Measurements from ENCODE around the gene DEFB131A. TPM values are rescaled to one million over a fixed set of nuclear protein-coding genes. Genes with fewer than 3 reads are reported as not detected.
"Not testable (repeated sequence)": the region's sequence is repeated elsewhere in the genome, so short reads cannot be mapped to it uniquely, and the experiment has no call there.

DEFB131A gene, protein sequence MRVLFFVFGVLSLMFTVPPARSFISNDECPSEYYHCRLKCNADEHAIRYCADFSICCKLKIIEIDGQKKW
- total RNA-seq: not detected

DNA sequence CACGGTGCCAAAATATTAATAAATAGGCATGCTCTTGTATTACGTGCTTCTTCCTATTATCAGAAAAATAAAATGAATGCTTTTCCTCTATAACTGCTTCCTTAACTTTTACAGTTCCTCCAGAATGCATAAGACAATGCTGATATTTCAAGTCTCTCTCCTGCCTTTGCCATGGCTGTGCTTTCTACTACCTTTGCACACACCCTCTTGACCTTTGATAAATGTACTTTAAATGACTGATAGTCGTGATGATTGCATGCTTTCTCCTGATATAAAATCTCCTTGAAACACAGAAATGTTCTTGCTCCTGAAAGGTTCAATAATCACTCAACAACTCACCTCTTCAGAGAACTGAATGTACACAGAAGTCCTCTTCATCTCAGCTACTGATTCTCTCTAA is at the start of gene DEFB131A:
Gene DEFB131A, plus strand, starts transcription at position 301 of the 400 bp plus-strand sequence. CDS start 120 bp downstream, outside the sequence.
- POLR2A ChIA-PET; H3K4me1 Mint-ChIP-seq; H3K9me3 Mint-ChIP-seq; H3K4me3 Mint-ChIP-seq; H3K27ac Mint-ChIP-seq; H3K36me3 Mint-ChIP-seq (ENCODE audit: low read depth); CTCF ChIA-PET; H3K27me3 Mint-ChIP-seq; DNase-seq: not testable (repeated sequence)

DNA sequence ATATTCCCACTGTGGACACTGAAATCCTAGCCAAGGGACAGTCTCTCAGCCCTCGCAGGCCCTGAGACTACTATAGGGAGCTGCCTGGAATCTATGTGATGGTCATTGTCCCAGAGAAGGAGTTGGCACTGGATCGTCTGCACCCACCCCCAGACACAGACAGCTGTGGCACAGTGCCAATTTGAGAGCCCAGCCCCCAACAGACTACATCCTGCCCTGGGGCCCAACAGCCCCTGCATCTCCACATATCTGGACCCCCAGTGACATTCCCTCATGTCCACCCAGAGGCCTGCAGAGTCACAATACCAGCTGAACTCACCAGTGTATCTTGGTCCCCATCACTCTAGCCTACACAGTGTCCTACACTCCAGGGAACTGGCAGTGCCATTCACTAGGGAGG is 38.4 kb upstream of the DEFB131A start:
- H3K9me3 Mint-ChIP-seq; H3K4me3 Mint-ChIP-seq; H3K27ac Mint-ChIP-seq; H3K36me3 Mint-ChIP-seq (ENCODE audit: low read depth); H3K27me3 Mint-ChIP-seq; POLR2A ChIA-PET; DNase-seq; CTCF ChIA-PET; H3K4me1 Mint-ChIP-seq: not testable (repeated sequence)

DNA sequence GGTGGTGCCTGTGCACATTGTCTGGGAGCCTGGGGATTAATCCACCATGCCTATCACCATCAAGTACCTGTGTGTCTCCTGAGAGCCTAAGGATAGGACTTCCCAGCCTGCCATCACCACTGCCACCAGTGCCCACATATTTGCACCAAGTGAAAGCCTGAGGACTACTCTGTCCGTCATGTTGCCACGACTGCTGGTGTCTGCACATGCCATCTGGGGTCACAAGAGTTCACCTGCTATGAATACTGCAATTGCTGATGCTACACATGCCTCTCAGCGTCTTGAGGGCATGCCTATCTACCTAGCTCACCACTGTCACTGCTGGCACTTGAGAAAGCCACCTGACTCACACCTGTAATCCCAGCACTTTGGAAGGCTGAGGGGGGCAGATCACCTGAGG is 37.7 kb upstream of the DEFB131A start:
- H3K9me3 Mint-ChIP-seq; H3K4me1 Mint-ChIP-seq; H3K27me3 Mint-ChIP-seq; H3K4me3 Mint-ChIP-seq; DNase-seq; H3K27ac Mint-ChIP-seq; H3K36me3 Mint-ChIP-seq (ENCODE audit: low read depth); CTCF ChIA-PET; POLR2A ChIA-PET: not testable (repeated sequence)

DNA sequence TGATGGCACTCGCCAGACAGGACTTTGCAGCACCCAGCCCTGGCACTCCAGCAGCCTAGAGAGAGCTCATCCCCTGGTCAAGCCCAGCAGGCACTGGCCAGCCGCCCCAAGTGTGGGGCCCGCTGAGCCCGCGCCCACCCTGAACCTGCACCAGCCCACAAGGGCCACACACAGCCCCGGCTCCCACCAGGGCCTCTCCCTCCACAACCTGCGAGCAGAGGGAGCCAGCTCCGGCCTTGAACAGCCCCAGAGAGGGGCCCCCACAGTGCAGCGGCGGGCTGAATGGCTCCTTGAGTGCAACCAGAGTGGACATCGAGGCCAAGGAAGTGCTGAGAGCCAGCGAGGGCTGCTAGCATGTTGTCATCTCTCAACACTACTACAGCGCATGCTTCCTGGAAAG is 34.4 kb upstream of the DEFB131A start:
- no peak overlapping the region for H3K4me3 Mint-ChIP-seq
- H3K27me3 Mint-ChIP-seq: no peaks in the 10 kb centered on the region
- no peak overlapping the region for H3K27ac Mint-ChIP-seq
- no peaks in the 10 kb centered on the region for H3K9me3 Mint-ChIP-seq
- H3K36me3 Mint-ChIP-seq (ENCODE audit: low read depth): no peaks in the 10 kb centered on the region
- H3K4me1 Mint-ChIP-seq: no peaks in the 10 kb centered on the region
- ChIA-PET CTCF (no interaction called here), POLR2A (no interaction called here)
- DNase-seq: no peak

DNA sequence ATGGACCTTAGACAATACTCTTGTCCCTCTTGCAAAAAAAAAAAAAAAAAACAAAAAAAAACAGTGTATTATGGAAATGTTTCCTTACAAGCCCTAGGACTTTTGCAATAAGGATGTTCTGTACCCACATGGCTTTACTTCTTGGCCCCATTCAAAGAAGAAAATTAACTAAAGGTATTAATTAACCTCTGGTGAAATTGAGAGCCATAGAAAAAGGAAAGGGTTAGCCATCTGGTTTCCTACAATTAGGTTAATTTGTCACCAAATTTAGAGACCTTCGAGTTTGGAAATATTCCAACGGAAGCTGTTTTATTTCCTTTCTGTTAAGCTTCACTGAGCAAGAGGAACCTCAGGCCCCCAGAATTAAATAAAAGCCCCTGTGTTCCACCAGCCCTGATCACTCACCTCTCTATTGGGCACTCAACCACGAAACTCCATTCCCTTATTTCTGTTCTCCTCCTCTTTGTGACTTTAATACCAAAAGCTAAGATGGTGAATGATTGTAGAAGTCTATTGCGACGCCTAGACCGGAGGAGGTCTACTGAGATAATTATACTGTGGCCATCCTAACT is 22.2 kb upstream of the DEFB131A start:
- H3K4me3 Mint-ChIP-seq, CTCF ChIA-PET: not testable (repeated sequence)

DNA sequence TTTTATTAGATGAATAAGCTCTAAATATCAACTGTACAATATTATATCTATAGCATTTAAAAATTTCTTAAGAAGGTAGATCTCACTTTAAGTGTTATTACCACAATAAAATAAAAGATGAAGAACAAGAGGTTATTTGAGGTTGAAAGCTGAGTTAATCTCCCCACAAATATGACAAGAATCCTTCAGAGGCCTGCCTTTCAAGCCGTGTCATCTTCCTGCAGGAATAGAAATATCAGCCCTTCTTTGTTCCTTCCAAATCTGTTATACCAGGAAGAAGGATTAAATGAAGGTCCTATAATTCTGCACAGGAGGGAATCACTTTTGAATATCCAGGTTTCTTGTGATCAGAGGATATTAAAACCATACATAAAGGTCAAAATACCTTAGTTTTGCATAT is 18.3 kb upstream of the DEFB131A start:
- H3K9me3 Mint-ChIP-seq; CTCF ChIA-PET; H3K36me3 Mint-ChIP-seq (ENCODE audit: low read depth); H3K4me3 Mint-ChIP-seq; H3K27me3 Mint-ChIP-seq; H3K4me1 Mint-ChIP-seq; DNase-seq; H3K27ac Mint-ChIP-seq; POLR2A ChIA-PET: not testable (repeated sequence)

More for the DNA sequence above, 22.2 kb upstream of the DEFB131A start:
- H3K27ac Mint-ChIP-seq; POLR2A ChIA-PET; H3K36me3 Mint-ChIP-seq (ENCODE audit: low read depth); H3K4me1 Mint-ChIP-seq; H3K9me3 Mint-ChIP-seq; DNase-seq; H3K27me3 Mint-ChIP-seq: not testable (repeated sequence)

DNA sequence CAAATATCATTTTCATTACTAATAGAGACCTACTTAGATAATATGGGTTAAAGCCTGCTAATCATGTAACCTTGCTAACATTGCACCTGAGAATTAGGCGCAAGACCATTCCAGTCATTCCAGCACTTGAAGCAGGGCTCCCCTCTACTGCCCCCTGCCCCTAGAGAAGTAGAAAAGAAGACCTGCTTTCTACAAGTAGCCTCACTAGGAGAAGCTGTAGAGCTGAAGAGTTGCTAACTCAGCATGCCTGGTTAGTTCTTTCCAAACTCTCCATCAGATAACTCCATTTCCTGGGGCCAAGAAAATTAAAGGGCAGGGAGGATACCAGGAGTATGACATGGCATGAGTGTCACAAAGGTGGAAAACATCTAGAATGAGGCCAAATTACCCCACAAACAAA is 14.2 kb upstream of the DEFB131A start:
- H3K27me3 Mint-ChIP-seq; H3K27ac Mint-ChIP-seq; CTCF ChIA-PET; DNase-seq; H3K4me1 Mint-ChIP-seq; H3K4me3 Mint-ChIP-seq; H3K9me3 Mint-ChIP-seq; H3K36me3 Mint-ChIP-seq (ENCODE audit: low read depth); POLR2A ChIA-PET: not testable (repeated sequence)

DNA sequence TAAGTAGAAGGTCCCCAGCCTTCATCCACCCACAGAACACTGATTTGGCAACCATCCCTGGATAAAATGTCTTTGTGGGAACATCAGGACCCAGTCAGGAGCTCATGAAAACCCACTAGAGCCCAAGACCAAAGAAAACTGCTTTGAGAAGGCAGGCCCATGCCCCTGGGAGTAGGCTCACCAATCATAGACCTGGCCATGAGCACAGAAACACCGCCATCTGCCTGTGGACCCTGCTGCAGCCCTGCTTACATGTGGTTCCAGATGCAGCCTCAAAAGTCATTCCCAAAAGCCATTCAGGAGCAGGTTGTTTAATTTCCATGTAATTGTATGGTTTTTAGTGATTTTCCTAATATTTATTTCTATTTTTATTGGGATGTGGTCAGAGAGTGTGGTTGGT is 10.9 kb upstream of the DEFB131A start:
- H3K27ac Mint-ChIP-seq; POLR2A ChIA-PET; H3K27me3 Mint-ChIP-seq; H3K9me3 Mint-ChIP-seq; H3K4me3 Mint-ChIP-seq; H3K4me1 Mint-ChIP-seq; DNase-seq; H3K36me3 Mint-ChIP-seq (ENCODE audit: low read depth): not testable (repeated sequence)
- CTCF ChIA-PET: interaction anchor here (0.7 kb wide), 1 partner anchor 99 kb away, joined by 4 read pairs; no protein-coding TSS in a partner anchor

DNA sequence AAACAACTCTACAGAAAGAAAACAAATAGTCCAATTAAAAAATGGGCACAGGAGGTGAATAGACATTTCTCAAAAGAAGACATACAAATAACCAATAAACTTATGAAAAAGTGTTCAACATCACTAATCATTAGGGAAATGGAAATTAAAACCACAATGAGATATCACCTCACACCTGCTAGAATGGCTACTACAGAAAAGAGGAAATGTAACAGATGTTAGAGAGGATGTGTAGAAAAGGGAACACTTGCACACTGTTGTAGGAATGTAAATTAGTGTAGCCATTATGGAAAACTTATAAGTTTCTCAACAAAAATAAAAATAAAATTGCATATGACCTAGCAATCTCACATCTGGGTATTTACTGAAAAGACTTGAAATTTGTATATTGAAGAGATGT is 7.5 kb upstream of the DEFB131A start:
- DNase-seq; H3K27me3 Mint-ChIP-seq; H3K36me3 Mint-ChIP-seq (ENCODE audit: low read depth); H3K4me3 Mint-ChIP-seq; POLR2A ChIA-PET; CTCF ChIA-PET; H3K27ac Mint-ChIP-seq; H3K9me3 Mint-ChIP-seq; H3K4me1 Mint-ChIP-seq: not testable (repeated sequence)

DNA sequence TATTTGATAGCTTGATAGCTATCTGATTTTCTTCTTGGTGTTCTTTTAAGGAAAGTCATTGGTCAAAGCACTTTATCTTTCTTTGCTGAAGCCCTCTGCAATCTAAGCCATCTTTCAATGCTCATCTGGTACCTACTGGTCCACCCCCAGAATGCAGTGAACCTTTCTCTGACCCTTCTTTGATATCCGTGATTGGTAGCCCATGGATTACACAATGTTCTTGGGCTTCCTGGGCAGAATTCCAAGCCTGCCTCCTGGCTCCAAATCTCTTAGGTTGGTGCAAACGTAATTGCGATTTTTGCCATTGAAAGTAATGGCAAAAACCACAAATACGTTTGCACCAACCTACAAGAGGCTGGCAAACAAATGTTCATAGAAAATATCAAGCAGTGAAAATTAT is 1.9 kb upstream of the DEFB131A start:
- POLR2A ChIA-PET; DNase-seq; H3K27me3 Mint-ChIP-seq; H3K27ac Mint-ChIP-seq; CTCF ChIA-PET; H3K9me3 Mint-ChIP-seq; H3K36me3 Mint-ChIP-seq (ENCODE audit: low read depth); H3K4me3 Mint-ChIP-seq; H3K4me1 Mint-ChIP-seq: not testable (repeated sequence)

DNA sequence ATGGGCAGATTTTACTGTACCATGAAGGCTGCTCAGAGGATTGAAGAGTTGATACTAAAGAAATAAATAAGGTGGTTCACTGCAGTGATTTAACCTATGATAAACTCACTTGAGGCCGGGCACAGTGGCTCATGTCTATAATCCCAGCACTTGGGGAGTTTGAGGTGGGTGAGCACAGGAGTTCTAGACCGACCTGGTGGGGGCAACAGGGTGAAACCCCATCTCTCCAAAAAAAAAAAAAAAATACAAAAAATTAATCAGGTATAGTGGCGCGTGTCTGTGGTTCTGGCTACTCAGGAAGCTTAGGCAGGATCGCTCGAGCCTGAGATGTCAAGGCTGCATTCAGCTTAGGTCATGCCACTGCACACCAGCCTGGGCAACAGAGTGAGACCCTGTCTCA is 467 bp downstream of the DEFB131A start:
- H3K27me3 Mint-ChIP-seq; H3K4me1 Mint-ChIP-seq; H3K36me3 Mint-ChIP-seq (ENCODE audit: low read depth); CTCF ChIA-PET; DNase-seq; H3K9me3 Mint-ChIP-seq; POLR2A ChIA-PET; H3K27ac Mint-ChIP-seq; H3K4me3 Mint-ChIP-seq: not testable (repeated sequence)

DNA sequence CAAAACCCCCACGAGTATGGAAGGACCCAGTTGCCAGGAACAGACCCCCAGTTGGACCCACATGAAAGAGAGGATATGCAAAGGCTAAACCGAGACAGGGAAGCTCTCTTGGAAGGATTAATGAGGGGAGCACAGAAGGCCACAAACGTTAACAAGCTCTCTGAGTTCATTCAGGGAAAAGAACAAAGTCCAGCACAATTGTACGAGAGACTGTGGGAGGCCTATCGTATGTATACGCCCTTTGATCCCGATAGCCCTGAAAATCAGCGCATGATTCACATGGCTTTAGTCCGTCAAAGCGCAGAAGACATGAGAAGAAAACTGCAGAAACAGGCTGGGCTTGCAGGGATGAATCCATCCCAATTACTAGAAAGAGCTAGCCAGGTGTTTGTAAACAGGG is 8.0 kb downstream of the DEFB131A start:
- not testable (repeated sequence) for H3K4me1 Mint-ChIP-seq

DNA sequence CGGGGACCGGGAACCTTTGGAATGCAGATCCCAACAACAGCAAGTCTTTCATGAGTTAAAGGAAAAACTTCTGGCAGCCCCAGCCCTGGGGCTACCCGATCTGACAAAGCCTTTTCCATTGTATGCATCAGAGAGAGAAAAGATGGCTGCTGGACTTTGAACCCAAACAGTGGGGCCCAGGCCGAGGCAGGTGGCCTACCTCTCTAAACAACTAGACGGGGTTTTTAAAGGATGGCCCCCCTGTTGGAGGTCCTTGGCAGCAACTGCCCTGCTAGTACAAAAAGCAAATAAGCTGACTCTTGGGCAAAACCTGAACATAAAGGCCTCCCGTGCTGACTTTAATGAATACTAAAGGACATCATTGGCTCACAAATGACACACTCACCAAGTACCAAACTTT is 10.1 kb downstream of the DEFB131A start:
- DNase-seq; H3K27me3 Mint-ChIP-seq; H3K9me3 Mint-ChIP-seq; H3K36me3 Mint-ChIP-seq (ENCODE audit: low read depth); CTCF ChIA-PET; H3K4me3 Mint-ChIP-seq; H3K27ac Mint-ChIP-seq; H3K4me1 Mint-ChIP-seq; POLR2A ChIA-PET: not testable (repeated sequence)

More for the DNA sequence above, 8.0 kb downstream of the DEFB131A start:
- H3K27me3 Mint-ChIP-seq; H3K4me3 Mint-ChIP-seq; CTCF ChIA-PET; H3K36me3 Mint-ChIP-seq (ENCODE audit: low read depth); H3K9me3 Mint-ChIP-seq; H3K27ac Mint-ChIP-seq; POLR2A ChIA-PET; DNase-seq: not testable (repeated sequence)

DNA sequence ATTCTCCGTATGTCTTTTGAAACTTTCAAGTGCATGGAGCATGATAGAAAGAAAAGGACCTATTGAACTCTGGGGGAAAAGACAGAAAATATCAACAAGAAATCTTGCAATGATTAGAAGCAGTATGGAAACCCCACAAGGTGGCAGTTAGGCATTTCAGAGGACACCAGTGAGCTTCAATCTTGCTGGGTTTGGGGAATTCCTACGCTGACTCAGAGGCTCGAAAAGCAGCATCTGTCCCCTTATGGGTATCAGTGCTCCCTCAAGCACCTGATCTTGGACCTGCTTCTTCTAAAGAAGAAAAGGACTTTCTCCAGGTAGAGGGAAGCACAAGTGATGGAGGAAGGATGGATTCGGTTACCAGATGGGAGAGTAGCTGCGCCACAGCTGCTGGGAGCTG is 10.8 kb downstream of the DEFB131A start:
- CTCF ChIA-PET; H3K4me3 Mint-ChIP-seq; POLR2A ChIA-PET; H3K9me3 Mint-ChIP-seq; H3K27me3 Mint-ChIP-seq; H3K27ac Mint-ChIP-seq; DNase-seq; H3K4me1 Mint-ChIP-seq; H3K36me3 Mint-ChIP-seq (ENCODE audit: low read depth): not testable (repeated sequence)

DNA sequence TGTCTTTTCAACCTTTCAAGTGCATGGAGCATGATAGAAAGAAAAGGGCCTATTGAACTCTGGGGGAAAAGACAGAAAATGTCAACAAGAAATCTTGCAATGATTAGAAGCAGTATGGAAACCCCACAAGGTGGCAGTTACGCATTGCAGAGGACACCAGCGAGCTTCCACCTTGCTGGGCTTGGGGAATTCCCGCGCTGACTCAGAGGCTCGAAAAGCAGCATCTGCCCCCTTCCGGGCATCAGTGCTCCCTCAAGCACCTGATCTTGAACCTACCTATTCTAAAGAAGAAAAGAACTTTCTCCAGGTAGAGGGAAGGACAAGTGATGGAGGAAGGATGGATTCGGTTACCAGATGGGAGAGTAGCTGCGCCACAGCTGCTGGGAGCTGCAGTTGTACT is 35.3 kb downstream of the DEFB131A start:
- H3K27ac Mint-ChIP-seq; H3K27me3 Mint-ChIP-seq; H3K4me1 Mint-ChIP-seq; POLR2A ChIA-PET; H3K36me3 Mint-ChIP-seq (ENCODE audit: low read depth); H3K4me3 Mint-ChIP-seq; H3K9me3 Mint-ChIP-seq; CTCF ChIA-PET: not testable (repeated sequence)
- peak; percentile 22 for DNase-seq

All from activated CD4-positive, alpha-beta memory T cell treated with anti-CD3 and anti-CD28 coated beads, Interleukin-2, amount 10 ng/mL, durations not matched to agents 7 days and 5 days (primary cell).